Measurements from ENCODE around the gene FAM120B.

Gene FAM120B

DNA sequence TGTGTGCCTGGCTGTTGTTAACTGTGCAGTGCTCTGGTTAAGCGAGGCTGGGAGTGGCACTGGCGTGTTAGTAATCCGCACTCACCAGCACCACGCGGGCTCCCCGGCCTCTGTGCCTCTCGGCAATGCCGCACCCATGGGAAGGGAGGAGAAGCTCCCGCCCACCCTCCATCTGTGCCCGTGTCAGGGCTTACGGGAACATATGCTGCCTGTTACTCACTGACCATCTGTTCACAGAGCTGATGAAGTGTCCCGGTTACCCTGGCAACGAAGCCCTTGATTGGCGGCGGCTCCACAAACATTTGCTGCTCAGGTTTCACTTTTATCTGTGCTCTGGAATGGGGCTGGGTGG lies 131.8 kb downstream of the FAM120B start:
- in situ Hi-C loops (cut with HindIII; ENCODE audit: low sequenced_read_pairs) = no loop called here

DNA sequence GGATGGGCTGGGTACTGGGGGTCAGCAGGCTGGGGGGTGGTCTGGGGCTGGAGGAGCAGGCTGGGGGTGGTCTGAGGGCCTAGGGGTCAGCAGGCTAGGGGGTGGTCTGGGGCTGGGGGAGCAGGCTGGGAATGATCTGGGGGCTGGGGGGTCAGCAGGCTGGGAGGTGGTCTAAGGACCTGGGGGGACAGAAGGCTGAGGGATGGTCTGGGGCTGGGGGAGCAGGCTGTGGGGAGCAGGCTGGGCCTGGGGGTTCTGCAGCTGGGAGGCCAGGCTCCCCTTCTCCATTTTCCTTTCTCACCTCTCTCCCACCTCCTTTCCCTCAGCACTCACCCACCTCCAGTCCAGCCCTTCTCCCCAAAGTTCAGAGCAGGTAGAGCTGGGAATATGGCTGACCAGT lies 132.3 kb downstream of the FAM120B start:
- in situ Hi-C loops (cut with HindIII; ENCODE audit: low sequenced_read_pairs) = no loop called here

DNA sequence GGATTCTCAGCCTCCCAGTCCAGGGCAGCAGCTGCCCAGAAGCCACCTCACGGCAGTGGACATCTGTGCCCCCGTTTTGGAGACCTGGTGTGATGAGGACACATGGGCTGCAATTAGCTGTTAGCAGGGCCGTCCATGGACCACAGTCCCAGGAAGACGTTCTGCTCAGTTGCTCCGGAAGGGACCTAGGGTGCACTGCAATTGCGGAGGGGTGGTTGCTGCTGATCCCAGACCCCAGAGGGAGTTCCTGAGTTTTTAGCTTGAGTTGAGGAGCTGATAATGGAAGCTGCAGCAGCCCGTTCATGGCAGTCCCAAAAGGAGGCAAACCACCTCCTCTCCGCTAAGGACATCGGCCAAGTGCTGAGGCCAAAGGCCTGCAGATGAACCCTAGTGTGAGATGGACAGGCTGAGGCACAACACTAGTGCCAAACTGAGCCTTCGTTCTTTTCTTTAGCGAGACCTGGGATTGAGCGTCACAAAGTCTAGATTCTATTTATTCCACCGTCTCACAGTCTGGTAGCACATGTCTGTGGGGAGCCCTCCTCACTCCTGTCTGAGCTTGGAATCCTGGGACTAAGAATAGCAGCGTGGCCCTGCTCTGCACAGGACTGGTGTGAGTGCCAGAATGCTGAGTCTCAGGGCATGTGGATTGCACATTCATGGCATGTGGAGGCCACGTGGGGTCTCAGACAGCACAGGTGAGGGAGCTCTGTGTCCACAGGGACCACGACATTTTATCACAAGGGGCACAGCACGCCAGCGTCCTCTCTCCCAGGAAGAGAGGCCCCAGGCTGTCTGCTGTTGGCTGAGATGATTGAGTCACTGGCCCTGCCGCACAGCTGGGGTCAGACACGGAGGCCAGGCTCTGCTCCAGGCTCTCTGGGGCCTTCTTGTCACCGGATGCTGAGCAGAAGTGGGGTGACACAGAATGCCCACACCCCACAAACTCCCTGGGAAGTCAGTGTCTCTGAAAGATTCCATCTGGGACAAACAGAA lies 133.1 kb downstream of the FAM120B start:
- in situ Hi-C loops (cut with HindIII; ENCODE audit: low sequenced_read_pairs) = no loop called here

DNA sequence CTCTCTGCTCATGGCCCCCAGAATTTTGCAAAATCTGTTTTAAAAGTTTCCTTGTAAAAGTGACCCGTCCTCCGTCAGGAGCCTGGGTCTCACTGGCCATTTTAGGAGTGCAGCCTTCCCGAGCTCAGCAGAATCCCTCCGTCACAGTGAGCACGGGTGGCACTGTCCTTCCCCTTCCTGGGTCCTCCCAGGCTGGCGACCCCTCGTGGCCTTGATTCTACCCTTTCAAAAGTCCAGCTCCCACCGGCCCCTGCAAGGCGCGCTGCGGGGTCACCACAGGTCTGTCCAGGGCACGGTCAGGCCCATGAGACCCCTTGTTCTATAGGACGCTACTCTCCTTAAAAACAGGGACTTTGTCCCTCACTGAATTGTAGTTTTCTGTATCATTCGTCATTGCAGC lies 133.9 kb downstream of the FAM120B start:
- in situ Hi-C loops (cut with HindIII; ENCODE audit: low sequenced_read_pairs) = no loop called here

DNA sequence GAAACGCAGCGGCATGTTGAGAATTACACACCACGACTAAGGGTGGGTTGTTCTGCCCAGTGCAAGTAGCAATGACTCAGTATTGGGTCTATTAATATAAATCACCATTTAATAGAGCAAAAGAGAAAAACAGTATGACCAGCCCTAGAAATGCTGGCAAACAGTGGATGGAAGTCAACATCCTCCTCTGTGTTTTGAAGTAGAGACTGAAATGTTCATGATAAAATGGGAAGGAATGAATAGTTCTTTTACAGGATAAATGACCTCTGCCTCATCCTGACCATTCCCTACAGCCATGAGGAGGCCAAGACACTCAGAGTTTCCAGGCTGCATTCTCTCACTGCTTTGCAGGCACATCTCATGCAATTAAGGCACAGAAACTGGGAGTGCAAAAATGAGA lies 134.8 kb downstream of the FAM120B start:
- in situ Hi-C loops (cut with HindIII; ENCODE audit: low sequenced_read_pairs) = no loop called here

DNA sequence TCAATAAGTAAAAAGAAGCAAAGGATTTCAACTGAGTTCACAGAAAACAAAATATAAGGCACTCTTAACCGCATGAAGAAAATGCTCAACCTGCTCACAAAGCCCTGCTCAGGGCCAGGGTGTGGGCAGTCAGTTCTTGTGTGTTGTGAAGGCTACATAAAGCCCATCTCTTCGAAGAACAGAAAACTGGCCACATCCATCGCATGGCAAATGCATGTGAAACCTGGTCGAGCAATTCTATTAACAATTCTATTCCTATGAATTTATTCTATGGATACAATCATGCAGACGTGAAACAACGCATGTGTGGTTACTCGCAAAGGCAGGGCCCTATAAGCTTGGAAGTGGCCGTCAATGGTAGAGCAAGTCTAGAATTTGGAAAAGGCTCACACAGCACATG lies 136.0 kb downstream of the FAM120B start:
- in situ Hi-C loops (cut with HindIII; ENCODE audit: low sequenced_read_pairs) = no loop called here

DNA sequence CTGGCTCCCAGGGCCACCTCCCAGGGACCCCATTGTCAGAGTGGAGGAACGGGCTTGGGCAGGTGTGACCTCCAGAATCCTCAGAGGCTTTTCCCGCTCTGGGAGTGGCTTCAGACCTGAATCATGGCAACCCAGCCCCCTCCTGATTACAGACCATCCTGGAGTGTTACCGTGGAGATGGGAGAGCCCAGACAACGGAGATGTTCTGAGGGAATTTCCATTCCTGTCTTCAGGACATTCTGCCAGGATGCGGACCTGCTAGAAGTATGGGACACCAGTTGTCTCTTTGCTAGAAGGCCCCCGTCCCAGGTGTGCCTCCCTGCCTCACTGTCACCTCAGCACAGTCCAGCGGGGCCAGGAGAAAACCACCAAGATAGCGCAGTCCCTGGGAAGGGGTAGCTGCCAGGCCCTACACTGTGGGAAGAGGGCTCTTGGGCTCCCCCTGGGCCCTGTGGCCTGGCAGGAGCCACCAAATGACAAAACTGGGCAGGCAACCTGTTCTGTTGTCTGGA lies 136.6 kb downstream of the FAM120B start:
- in situ Hi-C loops (cut with HindIII; ENCODE audit: low sequenced_read_pairs) = no loop called here

DNA sequence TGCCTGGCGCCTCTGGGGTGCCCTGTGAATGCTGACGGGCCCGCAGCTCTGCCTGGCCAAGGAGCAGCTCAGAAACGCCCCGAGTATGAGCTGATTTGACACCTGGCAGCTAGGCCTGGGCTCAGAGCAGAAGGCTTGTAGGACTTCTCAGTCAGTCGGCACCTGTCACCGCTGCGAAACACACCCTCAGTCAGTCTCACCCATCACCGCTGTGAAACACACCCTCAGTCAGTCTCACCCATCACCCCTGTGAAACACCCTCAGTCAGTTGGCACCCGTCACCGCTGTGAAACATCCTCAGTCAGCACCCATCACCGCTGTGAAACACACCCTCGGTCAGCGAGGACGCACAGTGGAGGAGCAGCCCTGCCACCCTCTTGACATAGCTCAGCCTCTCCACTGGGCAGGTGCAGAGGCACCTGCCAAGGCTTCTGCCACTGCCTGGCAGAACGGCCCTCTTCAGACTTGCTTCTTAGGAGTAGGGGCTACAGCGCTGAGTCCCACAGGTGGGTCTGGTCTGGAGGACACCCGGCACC lies 137.6 kb downstream of the FAM120B start:
- in situ Hi-C loops (cut with HindIII; ENCODE audit: low sequenced_read_pairs) = no loop called here

DNA sequence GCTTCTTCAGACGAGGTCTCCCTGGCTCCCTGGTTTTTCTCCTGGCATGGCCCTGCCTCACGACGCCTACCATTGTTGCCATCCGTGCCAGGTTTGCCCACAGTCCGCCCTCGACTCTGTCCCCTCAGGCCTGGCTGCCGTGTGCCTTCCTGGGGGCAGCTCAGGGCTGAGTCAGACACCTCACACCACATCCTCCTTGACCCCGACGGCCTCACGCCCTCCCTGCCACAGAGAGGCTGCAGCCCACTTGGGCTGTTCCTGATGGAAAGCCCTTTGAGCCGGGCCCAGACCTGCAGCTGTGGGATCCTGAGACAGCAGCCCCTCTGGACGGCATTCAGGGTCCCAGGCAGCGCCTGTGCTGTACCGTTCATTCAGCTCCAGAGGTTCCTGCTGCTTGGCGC lies 138.3 kb downstream of the FAM120B start:
- in situ Hi-C loops (cut with HindIII; ENCODE audit: low sequenced_read_pairs) = loop anchor here (5.0 kb wide), 1 partner anchor 57 kb away; no protein-coding TSS in a partner anchor

DNA sequence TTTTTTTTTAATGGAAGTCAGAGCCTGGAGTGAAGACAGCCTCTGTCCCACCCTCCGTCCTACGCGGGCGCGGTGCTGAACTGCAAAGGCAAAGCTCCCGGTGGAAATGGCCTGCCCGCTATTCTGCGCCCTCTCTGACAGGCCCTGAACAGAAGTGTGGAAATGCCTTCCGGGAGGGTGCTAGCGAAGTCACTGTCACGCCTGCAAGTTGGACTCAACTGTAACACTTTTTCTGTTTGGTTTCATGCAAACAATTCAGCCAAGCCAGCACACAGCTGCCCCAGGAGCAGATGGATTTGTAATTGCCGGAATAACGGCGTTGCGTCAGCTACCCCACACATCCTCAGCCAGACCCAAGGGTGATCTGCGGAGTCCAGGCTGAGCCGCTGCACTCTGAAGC lies 138.9 kb downstream of the FAM120B start:
- in situ Hi-C loops (cut with HindIII; ENCODE audit: low sequenced_read_pairs) = loop anchor here (5.0 kb wide), 1 partner anchor 57 kb away; no protein-coding TSS in a partner anchor

DNA sequence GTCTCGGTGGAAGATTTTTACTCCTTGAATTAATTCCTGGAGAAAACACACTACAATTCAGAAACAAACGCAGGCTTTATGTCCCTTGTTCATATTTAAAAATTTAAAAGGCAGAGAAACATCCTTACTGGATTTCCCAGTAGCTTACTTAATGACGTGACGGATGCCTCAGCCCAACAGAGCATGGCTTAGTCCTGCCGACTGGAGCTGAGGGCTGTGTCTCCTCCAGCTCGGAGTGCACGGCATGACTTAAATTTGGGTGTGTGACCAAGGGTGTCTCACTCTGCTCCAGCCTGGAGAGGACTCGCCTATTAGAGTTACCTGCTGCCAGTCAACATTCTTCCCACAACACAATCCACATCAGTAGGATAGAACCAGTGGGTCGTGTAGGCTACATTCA lies 139.4 kb downstream of the FAM120B start:
- in situ Hi-C loops (cut with HindIII; ENCODE audit: low sequenced_read_pairs) = loop anchor here (5.0 kb wide), 1 partner anchor 56 kb away; no protein-coding TSS in a partner anchor

DNA sequence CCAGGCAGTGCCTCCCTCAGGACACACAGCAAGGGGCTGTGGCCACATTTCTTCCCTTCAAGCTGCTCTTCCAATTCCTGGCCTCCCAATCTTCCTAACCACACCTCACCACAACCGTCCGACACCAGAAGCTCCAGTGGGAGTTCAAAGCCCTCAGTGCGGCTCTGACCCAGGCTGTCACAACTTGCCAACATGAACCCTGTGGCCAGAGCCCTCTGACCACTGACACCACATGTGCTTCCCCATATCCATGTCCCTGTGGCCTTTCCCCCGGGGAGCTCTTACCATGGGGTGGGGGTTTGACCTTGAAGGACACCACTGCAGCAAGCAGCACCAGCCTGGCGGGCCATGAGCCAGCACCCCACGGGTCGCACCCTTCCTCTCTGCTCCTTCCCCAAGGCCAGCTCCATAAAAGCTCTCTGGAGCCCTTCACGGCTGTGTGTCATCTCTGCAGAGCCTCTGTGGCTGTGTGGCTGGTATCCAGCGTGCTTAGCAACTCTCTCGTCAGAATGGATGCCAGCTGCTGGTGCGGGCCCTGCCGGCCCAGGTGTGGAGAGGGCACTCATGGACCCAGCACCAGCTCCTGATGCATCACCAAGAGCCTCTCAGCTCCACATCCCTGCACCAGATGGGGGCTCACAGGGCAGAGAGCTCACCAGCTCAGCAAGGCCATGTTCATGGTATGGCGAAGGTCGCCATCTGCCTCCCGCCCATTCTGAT lies 140.4 kb downstream of the FAM120B start:
- in situ Hi-C loops (cut with HindIII; ENCODE audit: low sequenced_read_pairs) = loop anchor here (5.0 kb wide), 1 partner anchor 55 kb away; no protein-coding TSS in a partner anchor

DNA sequence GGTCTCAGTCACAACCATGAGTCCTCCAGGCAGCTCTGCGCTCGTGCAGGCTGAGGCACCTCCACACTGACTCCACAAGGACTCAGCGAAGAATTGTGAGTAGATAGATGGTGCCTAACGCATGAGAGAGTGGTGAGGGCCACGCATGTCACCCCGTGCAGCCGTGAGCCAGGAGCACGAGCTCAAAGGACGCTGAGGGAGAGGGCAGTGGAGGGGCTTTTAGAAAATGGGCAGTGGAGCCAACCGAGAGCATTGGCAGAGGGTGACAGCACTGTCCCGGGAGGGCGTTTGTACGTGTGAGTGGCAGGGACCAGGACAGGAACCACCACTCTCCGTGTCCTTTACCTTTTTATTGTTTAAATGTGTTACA lies 141.0 kb downstream of the FAM120B start:
- in situ Hi-C loops (cut with HindIII; ENCODE audit: low sequenced_read_pairs) = loop anchor here (5.0 kb wide), 1 partner anchor 55 kb away; no protein-coding TSS in a partner anchor

DNA sequence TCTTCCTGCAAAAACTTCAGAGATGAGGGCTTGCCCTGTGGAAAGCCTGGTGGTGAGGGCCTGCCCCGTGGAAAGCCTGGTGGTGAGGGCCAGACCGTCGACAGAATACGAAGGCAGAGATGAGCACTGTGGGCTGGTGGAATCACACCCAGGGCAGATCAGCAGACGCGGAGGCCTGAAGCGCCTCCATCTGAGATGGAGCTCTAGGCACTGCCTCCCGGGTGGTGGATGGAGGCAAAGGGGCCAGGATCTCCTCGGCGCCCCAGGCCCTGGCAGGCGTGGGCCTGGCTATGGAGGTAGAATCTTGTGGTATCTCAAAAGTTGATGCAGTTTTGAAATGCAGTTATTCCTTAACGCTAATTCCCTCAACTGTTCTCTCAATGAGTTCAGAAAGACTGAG lies 141.8 kb downstream of the FAM120B start:
- in situ Hi-C loops (cut with HindIII; ENCODE audit: low sequenced_read_pairs) = loop anchor here (5.0 kb wide), 1 partner anchor 54 kb away; no protein-coding TSS in a partner anchor

DNA sequence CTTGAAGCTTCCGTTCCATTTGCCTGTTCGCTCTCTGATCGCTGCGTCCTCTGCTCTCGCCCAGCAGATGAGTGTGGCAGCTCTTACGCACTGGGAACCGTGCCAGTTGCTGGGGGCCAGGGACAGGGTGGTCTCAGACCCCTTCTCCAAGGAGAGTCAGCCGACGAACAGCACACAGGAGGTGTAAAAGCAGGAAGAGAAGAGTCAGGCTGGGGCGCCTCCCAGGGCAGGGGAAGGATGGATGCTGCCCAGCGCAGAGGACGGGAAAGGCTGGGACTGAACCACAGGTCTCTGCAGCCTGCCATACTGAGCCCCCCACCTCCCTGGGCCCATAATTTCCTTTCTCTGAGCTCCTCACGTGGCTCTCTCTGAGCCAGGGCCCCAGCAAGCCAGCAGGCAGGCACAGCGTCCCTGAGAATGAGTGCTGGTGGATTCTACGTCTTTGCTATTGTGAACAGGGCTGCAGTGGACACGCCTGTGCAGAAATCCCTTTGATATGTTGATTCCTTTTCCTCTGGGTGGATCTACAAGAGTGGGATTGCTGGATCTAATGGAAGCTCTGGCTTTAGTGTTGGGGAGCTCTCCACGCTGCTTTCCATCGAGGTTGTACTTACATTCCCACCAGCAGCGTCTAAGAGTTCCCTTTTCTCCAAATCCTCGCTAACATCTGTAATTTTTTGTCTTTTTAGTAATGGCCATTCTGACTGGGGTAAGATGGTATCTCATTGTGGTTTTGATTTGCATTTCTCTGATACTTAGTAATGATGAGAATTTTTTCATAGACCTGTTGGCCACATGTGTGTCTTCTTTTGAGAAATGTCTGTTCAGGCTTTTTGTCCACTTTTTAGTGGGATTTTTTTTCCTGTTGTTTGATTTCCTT lies 142.4 kb downstream of the FAM120B start:
- in situ Hi-C loops (cut with HindIII; ENCODE audit: low sequenced_read_pairs) = loop anchor here (5.0 kb wide), 1 partner anchor 53 kb away; no protein-coding TSS in a partner anchor

DNA sequence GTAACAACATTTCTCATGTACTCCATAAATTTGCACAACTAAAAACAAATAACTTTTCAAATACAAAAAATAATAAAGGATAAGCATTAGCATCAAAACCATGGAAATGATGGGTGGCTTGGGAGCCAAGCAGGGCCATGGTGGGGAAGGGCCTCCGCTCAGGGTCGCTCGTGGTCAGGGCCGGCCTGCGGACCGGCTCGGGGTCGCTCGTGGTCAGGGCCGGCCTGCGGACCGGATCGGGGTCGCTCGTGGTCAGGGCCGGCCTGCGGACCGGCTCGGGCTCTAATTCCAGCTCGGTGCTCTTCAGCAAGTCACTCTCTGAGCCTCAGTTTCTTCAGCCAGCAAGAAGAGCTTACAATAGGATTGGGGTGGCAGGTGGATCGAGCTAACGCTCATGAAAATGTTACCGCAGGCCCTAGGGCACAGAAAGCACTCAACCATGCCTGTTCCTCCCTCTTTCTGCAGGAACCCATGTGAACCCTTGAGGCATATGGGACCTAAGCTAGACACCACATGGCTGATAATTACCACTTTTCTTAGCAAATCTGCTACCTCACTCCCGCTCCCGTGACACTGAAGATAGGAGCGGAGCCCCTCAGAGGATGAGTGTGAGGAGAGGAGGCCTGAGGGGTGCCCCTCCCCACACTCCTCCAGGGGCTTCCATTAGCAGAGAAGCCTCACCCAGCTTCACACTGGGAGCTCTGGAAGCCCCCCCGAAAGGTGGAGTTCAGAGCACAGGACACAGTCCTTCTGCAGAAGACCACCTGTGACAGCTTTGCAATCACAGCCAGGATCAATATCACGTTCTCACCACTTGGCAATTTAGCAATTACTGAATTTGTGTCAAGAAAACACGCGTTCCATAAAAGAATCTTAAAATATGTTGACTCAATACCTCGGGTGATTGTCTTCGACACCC lies 143.5 kb downstream of the FAM120B start:
- in situ Hi-C loops (cut with HindIII; ENCODE audit: low sequenced_read_pairs) = loop anchor here (5.0 kb wide), 1 partner anchor 52 kb away; no protein-coding TSS in a partner anchor

DNA sequence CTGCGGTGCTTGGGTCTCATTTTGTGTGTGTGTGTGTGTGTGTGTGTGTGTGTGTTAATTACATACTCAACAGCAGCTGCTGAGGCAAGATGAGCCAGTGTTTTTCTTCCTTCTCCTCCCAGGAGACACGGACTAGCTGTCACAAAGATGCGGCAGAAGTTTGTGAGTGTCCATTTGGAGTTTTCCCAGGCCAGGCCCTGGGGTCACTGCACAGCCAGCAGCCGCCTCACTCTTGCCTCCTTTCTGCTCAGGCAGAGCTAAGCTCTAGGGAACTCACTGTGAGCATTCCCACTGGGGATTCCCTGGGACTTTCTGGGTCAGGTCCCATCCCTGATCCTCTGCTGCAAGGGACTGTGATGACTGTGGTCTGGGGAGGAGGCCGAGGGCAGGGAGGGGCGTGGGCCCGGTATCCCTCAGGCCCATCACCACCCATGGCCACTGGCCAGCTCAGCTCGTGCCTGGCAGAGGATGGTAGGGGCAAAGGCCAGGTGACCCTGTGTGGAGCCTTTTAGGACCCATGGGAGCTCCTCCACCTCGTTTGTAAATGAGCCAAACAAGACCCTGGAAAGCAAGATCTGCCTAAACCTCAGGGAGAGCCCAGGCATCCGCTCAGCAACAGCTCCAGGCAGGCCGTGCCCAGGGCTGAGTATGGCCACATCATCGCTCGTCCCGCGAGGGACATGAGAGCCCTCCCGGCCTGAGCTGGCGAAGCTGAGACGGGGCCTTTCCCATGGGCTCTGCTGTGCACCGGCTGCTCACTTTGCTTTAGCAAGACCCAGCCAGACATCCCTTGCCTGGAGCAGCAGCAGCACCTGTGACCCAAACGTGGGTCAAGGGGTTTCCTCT lies 144.6 kb downstream of the FAM120B start:
- in situ Hi-C loops (cut with HindIII; ENCODE audit: low sequenced_read_pairs) = no loop called here
